ENCODE measurements around the gene PSMA7. TPM values are rescaled to one million over a fixed set of nuclear protein-coding genes. Genes with fewer than 3 reads are reported as not detected.

The PSMA7 gene
- total RNA-seq, 6 experiments from 2014 or later, result 296 to 357 (median 334) TPM

GRCh38 chr20:62122654-62123449 lies 20.3 kb downstream of the PSMA7 start:
- Mint-ChIP-seq H3K4me3 (peak overlapping the region; percentile 89), H3K9me3 (no peaks in the 10 kb centered on the region), H3K4me1 (ENCODE audit: low read depth) (peaks cover 20% of the 10 kb centered on the region), H3K36me3 (ENCODE audit: low read depth) (peaks cover 12% of the 10 kb centered on the region), H3K27ac (peak overlapping the region; percentile 71), H3K27me3 (ENCODE audit: insufficient read depth) (peaks cover 13% of the 10 kb centered on the region)
- DNase-seq, result no peak
- no peak for TF ChIP-seq CTCF (IDR thresholded peaks at IDR 0.05)

- peak; percentile 90 for DNase-seq
- TF ChIP-seq CTCF (IDR thresholded peaks at IDR 0.05), result 0 out of 2 replicates have a peak, but pooled peaks have one; percentile 10
- Mint-ChIP-seq H3K36me3 (ENCODE audit: low read depth) (peaks cover 5% of the 10 kb centered on the region), H3K4me1 (ENCODE audit: low read depth) (peaks cover 20% of the 10 kb centered on the region), H3K27me3 (ENCODE audit: insufficient read depth) (peaks cover 20% of the 10 kb centered on the region), H3K4me3 (peak within 1 kb of the TSS; percentile 89), H3K27ac (peak within 1 kb of the TSS; percentile 87), H3K9me3 (no peaks in the 10 kb centered on the region)
Observed at GRCh38 chr20:62121776-62122653, 21.2 kb downstream of the PSMA7 start, which contains the start of gene LSM14B. LSM14B (plus strand) TSS chr20:62122475; CDS start chr20:62122667, 192 bp downstream.

- H3K4me1 Mint-ChIP-seq (ENCODE audit: low read depth), result peaks cover 21% of the 10 kb centered on the region
- H3K27ac Mint-ChIP-seq, result peak overlapping the region; percentile 87
- no peaks in the 10 kb centered on the region; the same call in 1 of the 2 replicates for H3K9me3 Mint-ChIP-seq
- no peak for TF ChIP-seq CTCF (IDR thresholded peaks at IDR 0.05)
- H3K36me3 Mint-ChIP-seq (ENCODE audit: low read depth), result peaks cover 6% of the 10 kb centered on the region; the same call in 1 of the 2 replicates
- H3K27me3 Mint-ChIP-seq (ENCODE audit: insufficient read depth), result peaks cover 21% of the 10 kb centered on the region
- peak; percentile 20 for DNase-seq
- H3K4me3 Mint-ChIP-seq, result peak overlapping the region; percentile 88
Observed at GRCh38 chr20:62120990-62121775, 22.0 kb downstream of the PSMA7 start.

- peaks cover 25% of the 10 kb centered on the region for H3K4me1 Mint-ChIP-seq (ENCODE audit: low read depth)
- H3K36me3 Mint-ChIP-seq (ENCODE audit: low read depth), result peaks cover 10% of the 10 kb centered on the region; the same call in 1 of the 2 replicates
- H3K27ac Mint-ChIP-seq, result no peak overlapping the region
- peak overlapping the region; percentile 47; the same call in 1 of the 2 replicates for H3K4me3 Mint-ChIP-seq
- peaks cover 23% of the 10 kb centered on the region for H3K27me3 Mint-ChIP-seq (ENCODE audit: insufficient read depth)
- DNase-seq, result no peak
- TF ChIP-seq CTCF (IDR thresholded peaks at IDR 0.05), result no peak
- peaks cover 5% of the 10 kb centered on the region; the same call in 1 of the 2 replicates for H3K9me3 Mint-ChIP-seq
Observed at GRCh38 chr20:62120365-62120762, 22.8 kb downstream of the PSMA7 start.
